IMR-90 (cell line): ENCODE measurements around the gene TNS1.

ENCODE experiments used
- CEBPB ChIP-seq: IDR thresholded peaks from 2 replicates; pipeline ENCODE4 v1.6.1; 2012; ENCODE audit warnings: low read depth, low read length, improper control_type of control experiment
- CTCF ChIP-seq: conservative IDR thresholded peaks from 2 replicates; pipeline ENCODE4 v1.5.1; 2012; ENCODE audit warnings: mild to moderate bottlenecking, low read depth, low read length, improper control_type of control experiment
- POLR2A ChIP-seq: IDR thresholded peaks from 2 replicates; pipeline ENCODE4 v1.6.1; 2012; ENCODE audit warnings: mild to moderate bottlenecking, low read depth, low read length
- RFX5 ChIP-seq: IDR thresholded peaks from 2 replicates; pipeline ENCODE4 v1.8.0; 2012; ENCODE audit warnings: low read depth, mild to moderate bottlenecking, low read length, moderate library complexity
- SMC3 ChIP-seq: fragments of 150-350 bp; IDR thresholded peaks from 2 replicates; pipeline ENCODE4 v1.6.1; 2016; ENCODE audit warnings: low read depth, mild to moderate bottlenecking, antibody characterized with exemption, low read length, moderate library complexity
- USF2 ChIP-seq: fragments of 150-350 bp; IDR thresholded peaks from 2 replicates; pipeline ENCODE4 v1.6.1; 2017; ENCODE audit warnings: mild to moderate bottlenecking, antibody characterized with exemption, low read length, low read depth

GRCh38 chr2:217825469-217826235 is 177.1 kb downstream of the TNS1 start:
- no peak for TF ChIP-seq CEBPB
- TF ChIP-seq CTCF = no peak
- TF ChIP-seq POLR2A = no peak
- TF ChIP-seq SMC3 = no peak
- TF ChIP-seq USF2 = no peak
- no peak for TF ChIP-seq RFX5
